ENCODE data around the gene ZNF224. TPM values are rescaled to one million over a fixed set of nuclear protein-coding genes. Genes with fewer than 3 reads are reported as not detected.

Gene ZNF224
- total RNA-seq, 1 donor from 2014 or later = 30.2 TPM

- H3K4me1 Mint-ChIP-seq (ENCODE audit: unreplicated experiment) = no peaks in the 10 kb centered on the region
- no peak for DNase-seq (ENCODE audit: extremely low spot score, unreplicated experiment)
- H3K4me3 Mint-ChIP-seq (ENCODE audit: unreplicated experiment) = no peak overlapping the region
- H3K9me3 Mint-ChIP-seq (ENCODE audit: unreplicated experiment) = no peaks in the 10 kb centered on the region
- peaks cover 66% of the 10 kb centered on the region for H3K36me3 Mint-ChIP-seq (ENCODE audit: unreplicated experiment)
- no peak for TF ChIP-seq CTCF (IDR thresholded peaks at IDR 0.05)
- no peak overlapping the region for H3K27ac Mint-ChIP-seq (ENCODE audit: unreplicated experiment)
- H3K27me3 Mint-ChIP-seq (ENCODE audit: unreplicated experiment) = no peaks in the 10 kb centered on the region
Measured at GRCh38 chr19:44059229-44059628, 34.9 kb upstream of the ZNF224 start.

GRCh38 chr19:44061038-44061437, 33.1 kb upstream of the ZNF224 start:
- no peak for TF ChIP-seq CTCF (IDR thresholded peaks at IDR 0.05)
- no peaks in the 10 kb centered on the region for H3K4me1 Mint-ChIP-seq (ENCODE audit: unreplicated experiment)
- no peak overlapping the region for H3K4me3 Mint-ChIP-seq (ENCODE audit: unreplicated experiment)
- peaks cover 11% of the 10 kb centered on the region for H3K9me3 Mint-ChIP-seq (ENCODE audit: unreplicated experiment)
- no peak overlapping the region for H3K27ac Mint-ChIP-seq (ENCODE audit: unreplicated experiment)
- H3K27me3 Mint-ChIP-seq (ENCODE audit: unreplicated experiment) = no peaks in the 10 kb centered on the region
- H3K36me3 Mint-ChIP-seq (ENCODE audit: unreplicated experiment) = peaks cover 70% of the 10 kb centered on the region
- DNase-seq (ENCODE audit: extremely low spot score, unreplicated experiment) = no peak

- Mint-ChIP-seq H3K27ac (ENCODE audit: unreplicated experiment) (no peak overlapping the region), H3K4me3 (ENCODE audit: unreplicated experiment) (no peak overlapping the region), H3K4me1 (ENCODE audit: unreplicated experiment) (peaks cover 3% of the 10 kb centered on the region), H3K27me3 (ENCODE audit: unreplicated experiment) (no peaks in the 10 kb centered on the region), H3K9me3 (ENCODE audit: unreplicated experiment) (peaks cover 49% of the 10 kb centered on the region), H3K36me3 (ENCODE audit: unreplicated experiment) (peaks cover 68% of the 10 kb centered on the region)
- no peak for DNase-seq (ENCODE audit: extremely low spot score, unreplicated experiment)
- TF ChIP-seq CTCF (IDR thresholded peaks at IDR 0.05) = no peak
Measured at GRCh38 chr19:44066305-44066704, 27.9 kb upstream of the ZNF224 start.

GRCh38 chr19:44069415-44069814, 24.7 kb upstream of the ZNF224 start:
- Mint-ChIP-seq H3K4me1 (ENCODE audit: unreplicated experiment) (peaks cover 20% of the 10 kb centered on the region), H3K27me3 (ENCODE audit: unreplicated experiment) (no peaks in the 10 kb centered on the region), H3K9me3 (ENCODE audit: unreplicated experiment) (peaks cover 52% of the 10 kb centered on the region), H3K36me3 (ENCODE audit: unreplicated experiment) (peaks cover 51% of the 10 kb centered on the region), H3K4me3 (ENCODE audit: unreplicated experiment) (no peak overlapping the region), H3K27ac (ENCODE audit: unreplicated experiment) (no peak overlapping the region)
- TF ChIP-seq CTCF (IDR thresholded peaks at IDR 0.05) = no peak
- no peak for DNase-seq (ENCODE audit: extremely low spot score, unreplicated experiment)

GRCh38 chr19:44071824-44072542, 22.2 kb upstream of the ZNF224 start, which contains the start of gene ZNF284:
Gene ZNF284 (plus strand): TSS chr19:44072159. CDS start chr19:44076390, 4,231 bp downstream.
- peak; percentile 92 for DNase-seq (ENCODE audit: extremely low spot score, unreplicated experiment)
- H3K36me3 Mint-ChIP-seq (ENCODE audit: unreplicated experiment) = peaks cover 33% of the 10 kb centered on the region
- peaks cover 20% of the 10 kb centered on the region for H3K4me1 Mint-ChIP-seq (ENCODE audit: unreplicated experiment)
- H3K27ac Mint-ChIP-seq (ENCODE audit: unreplicated experiment) = peak within 1 kb of the TSS; percentile 88
- H3K9me3 Mint-ChIP-seq (ENCODE audit: unreplicated experiment) = peaks cover 34% of the 10 kb centered on the region
- peak within 1 kb of the TSS; percentile 93 for H3K4me3 Mint-ChIP-seq (ENCODE audit: unreplicated experiment)
- no peaks in the 10 kb centered on the region for H3K27me3 Mint-ChIP-seq (ENCODE audit: unreplicated experiment)
- no peak for TF ChIP-seq CTCF (IDR thresholded peaks at IDR 0.05)
